Measurements from ENCODE around the gene CEP95.
"Not testable (repeated sequence)": the region's sequence is repeated elsewhere in the genome, so short reads cannot be mapped to it uniquely, and the experiment has no call there.

Gene CEP95, protein sequence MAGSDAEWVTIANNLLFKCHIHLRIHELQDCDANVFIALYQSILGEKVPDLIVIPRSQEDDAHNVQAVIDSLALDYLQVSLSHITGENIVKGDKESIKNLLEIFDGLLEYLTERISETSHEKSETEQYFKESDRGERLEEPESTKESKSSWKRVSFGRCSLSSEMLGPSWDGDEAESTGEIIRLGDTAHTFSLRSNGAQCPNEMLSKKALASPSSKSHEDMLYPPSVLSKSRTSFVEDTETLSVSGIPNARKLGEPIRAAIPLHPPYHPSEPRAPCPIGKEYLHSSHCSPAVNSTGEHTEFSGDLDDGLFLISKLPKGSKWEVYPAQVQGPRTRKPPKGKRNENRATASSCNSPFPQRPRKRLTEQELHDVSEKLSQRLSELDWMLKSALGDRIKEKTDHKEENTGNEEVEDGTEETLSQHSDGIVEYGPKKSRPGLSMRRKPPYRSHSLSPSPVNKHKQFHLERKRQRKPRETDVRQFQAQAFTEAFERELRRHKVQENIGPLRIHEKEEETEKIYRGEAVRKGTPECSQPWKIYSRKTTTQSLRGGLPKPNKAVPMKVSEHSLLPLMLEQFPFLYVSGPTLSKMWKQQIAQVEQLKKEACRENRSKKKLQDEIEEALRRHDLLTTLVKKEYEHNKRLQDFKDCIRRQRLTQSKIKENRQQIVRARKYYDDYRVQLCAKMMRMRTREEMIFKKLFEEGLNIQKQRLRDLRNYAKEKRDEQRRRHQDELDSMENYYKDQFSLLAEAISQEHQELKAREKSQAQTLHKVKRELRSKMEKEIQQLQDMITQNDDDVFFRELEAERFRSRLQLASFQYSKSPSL

DNA sequence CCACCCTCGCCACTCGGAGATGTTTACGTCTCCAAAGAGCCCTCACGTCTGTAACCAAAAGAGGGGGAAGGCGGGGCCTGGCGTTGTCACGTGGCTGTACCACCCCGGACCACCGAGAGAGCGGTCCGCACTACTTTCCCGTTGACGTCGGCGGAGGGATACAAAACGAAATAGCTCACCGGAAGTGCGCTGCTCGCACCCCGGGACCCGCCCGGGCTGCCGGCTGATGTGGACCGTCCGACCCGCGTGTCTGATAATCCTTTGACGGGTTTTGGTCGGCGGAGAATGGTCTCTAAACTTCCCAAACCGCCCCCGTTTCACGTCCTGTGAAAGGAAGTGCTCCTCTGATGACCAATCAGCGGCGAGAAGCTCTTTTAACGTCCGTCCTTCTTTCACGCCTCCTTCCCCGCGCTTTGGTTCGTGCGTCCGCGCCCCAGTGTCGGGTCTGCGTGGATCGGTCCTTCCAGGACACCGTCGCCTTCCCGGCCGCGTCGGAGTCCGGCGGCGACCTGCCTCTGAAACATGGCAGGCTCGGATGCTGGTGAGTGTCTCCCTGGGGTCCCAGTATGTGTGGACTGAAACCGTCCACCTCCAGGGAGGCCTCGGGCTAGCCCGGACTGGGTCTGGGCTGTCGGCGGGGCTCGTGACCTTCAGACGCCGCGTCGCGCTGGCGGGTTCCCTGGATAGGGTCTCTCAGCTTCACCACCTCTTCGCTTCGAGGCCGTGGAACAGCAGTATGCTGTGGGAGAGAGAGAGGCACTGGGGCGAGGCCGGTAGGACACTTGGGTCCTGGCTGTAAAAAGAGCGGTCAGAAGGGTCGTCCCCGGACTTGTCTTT, at the start of gene CEP95:
CEP95 (plus strand) TSS at position 402 of the 837 bp plus-strand sequence; CDS start at position 523, 121 bp downstream.
- Histone ChIP-seq H3K27me3 (ENCODE audit: control insufficient read depth, insufficient read depth, low read length) (no peaks in the 10 kb centered on the region), H3K36me3 (ENCODE audit: control insufficient read depth, low read depth, low read length) (peaks cover 51% of the 10 kb centered on the region), H3K27ac (ENCODE audit: low read length) (peak within 1 kb of the TSS; percentile 97), H3K4me1 (ENCODE audit: control insufficient read depth, low read depth, low read length) (no peaks in the 10 kb centered on the region), H3K9me3 (ENCODE audit: control insufficient read depth, low read depth, low read length) (no peaks in the 10 kb centered on the region), H3K4me3 (ENCODE audit: low read length) (peak within 1 kb of the TSS; percentile 92), H3K9ac (ENCODE audit: low read length) (peak within 1 kb of the TSS; percentile 100)

DNA sequence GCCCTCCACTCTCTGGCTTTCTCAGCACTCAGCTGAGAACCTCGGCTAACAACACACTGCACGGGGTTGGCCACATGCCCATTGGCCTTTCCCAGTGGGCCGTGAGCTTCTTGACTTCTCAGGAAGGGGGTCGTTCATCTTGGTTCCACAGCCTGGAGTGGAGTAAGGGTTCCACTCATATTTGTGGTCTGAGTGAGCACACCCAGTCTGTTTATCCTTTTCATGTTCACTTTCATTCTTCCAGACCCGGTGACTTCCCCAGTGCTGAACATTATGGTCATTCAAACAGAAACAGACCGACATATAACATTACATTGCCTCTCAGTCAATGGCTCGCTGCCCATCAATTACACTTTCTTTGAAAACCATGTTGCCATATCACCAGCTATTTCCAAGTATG, 49.6 kb upstream of the CEP95 start:
- H3K4me1 ChIP-seq (ENCODE audit: control insufficient read depth, low read depth, low read length) = no peaks in the 10 kb centered on the region
- H3K36me3 ChIP-seq (ENCODE audit: control insufficient read depth, low read depth, low read length) = no peaks in the 10 kb centered on the region
- no peaks in the 10 kb centered on the region for H3K9me3 ChIP-seq (ENCODE audit: control insufficient read depth, low read depth, low read length)
- no peaks in the 10 kb centered on the region for H3K27me3 ChIP-seq (ENCODE audit: control insufficient read depth, insufficient read depth, low read length)
- H3K27ac ChIP-seq (ENCODE audit: low read length) = no peak overlapping the region
- no peak overlapping the region for H3K4me3 ChIP-seq (ENCODE audit: low read length)
- no peak overlapping the region for H3K9ac ChIP-seq (ENCODE audit: low read length)

DNA sequence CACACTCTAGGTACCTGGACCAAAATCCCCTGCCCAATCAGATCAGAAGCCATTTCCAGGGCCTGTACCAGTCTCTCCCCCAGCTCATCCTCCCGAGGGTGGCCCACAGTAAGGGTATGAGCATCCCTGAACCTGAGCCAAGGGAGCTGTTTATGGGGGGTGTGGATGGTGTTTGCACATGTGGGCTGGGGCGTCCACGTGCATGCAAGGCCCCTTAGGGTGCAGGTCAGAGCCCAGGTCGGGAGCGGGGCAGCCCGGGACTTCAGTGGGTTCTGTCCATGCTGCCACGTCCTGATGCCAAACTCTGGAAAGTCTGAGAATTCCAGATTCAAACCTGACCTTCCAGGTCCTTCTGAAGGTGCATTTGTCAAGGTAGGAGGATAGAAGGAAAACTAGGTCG, 48.0 kb upstream of the CEP95 start:
- H3K9ac ChIP-seq (ENCODE audit: low read length) = no peak overlapping the region
- H3K27me3 ChIP-seq (ENCODE audit: control insufficient read depth, insufficient read depth, low read length) = no peaks in the 10 kb centered on the region
- no peaks in the 10 kb centered on the region for H3K4me1 ChIP-seq (ENCODE audit: control insufficient read depth, low read depth, low read length)
- H3K27ac ChIP-seq (ENCODE audit: low read length) = no peak overlapping the region
- H3K9me3 ChIP-seq (ENCODE audit: control insufficient read depth, low read depth, low read length) = no peaks in the 10 kb centered on the region
- H3K4me3 ChIP-seq (ENCODE audit: low read length) = no peak overlapping the region
- H3K36me3 ChIP-seq (ENCODE audit: control insufficient read depth, low read depth, low read length) = no peaks in the 10 kb centered on the region

DNA sequence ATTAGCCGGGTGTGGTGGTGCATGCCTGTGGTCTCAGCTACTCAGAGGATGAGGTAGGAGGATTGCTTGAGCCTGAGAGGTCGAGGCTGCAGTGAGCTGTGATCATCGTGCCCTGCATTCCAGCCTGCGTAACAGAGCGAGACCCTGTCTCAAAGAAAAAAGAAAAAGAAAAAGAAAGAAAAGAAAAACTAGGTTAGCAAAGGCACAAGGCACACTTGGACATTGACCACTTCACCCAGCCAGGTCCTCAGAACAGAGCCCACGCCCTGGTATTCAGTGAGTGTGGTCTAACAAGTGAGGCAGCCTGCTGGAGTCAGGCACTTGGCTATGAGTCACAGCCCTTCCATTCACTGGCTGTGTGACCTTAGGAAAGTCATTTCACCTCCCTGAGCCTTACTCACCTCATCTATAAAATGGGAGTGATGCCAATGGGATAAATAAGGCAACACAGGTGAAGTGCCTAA, 47.5 kb upstream of the CEP95 start:
- no peak overlapping the region for H3K27ac ChIP-seq (ENCODE audit: low read length)
- no peaks in the 10 kb centered on the region for H3K9me3 ChIP-seq (ENCODE audit: control insufficient read depth, low read depth, low read length)
- no peaks in the 10 kb centered on the region for H3K27me3 ChIP-seq (ENCODE audit: control insufficient read depth, insufficient read depth, low read length)
- H3K4me3 ChIP-seq (ENCODE audit: low read length) = no peak overlapping the region
- no peaks in the 10 kb centered on the region for H3K4me1 ChIP-seq (ENCODE audit: control insufficient read depth, low read depth, low read length)
- H3K36me3 ChIP-seq (ENCODE audit: control insufficient read depth, low read depth, low read length) = no peaks in the 10 kb centered on the region
- H3K9ac ChIP-seq (ENCODE audit: low read length) = no peak overlapping the region

DNA sequence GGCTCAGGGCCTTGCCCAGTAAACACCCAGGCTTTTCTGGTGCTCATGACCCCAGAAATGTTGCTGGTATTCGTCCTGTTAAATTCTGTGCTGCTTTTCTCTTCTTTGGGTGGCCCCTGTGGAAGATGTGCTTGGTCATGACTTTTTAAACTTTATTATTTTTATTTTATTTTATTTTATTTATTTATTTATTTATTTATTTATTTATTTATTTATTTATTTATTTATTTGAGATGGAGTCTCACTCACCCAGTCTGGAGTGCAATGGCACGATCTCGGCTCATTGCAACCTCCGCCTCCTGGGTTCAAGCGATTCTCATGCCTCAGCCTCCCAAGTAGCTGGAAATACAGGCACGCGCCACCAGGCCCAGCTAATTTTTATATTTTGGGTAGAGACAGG, 47.0 kb upstream of the CEP95 start:
- H3K9me3 ChIP-seq (ENCODE audit: control insufficient read depth, low read depth, low read length); H3K27me3 ChIP-seq (ENCODE audit: control insufficient read depth, insufficient read depth, low read length); H3K4me1 ChIP-seq (ENCODE audit: control insufficient read depth, low read depth, low read length); H3K27ac ChIP-seq (ENCODE audit: low read length); H3K9ac ChIP-seq (ENCODE audit: low read length); H3K4me3 ChIP-seq (ENCODE audit: low read length); H3K36me3 ChIP-seq (ENCODE audit: control insufficient read depth, low read depth, low read length): not testable (repeated sequence)

- Histone ChIP-seq H3K27ac (ENCODE audit: low read length) (no peak overlapping the region), H3K4me1 (ENCODE audit: control insufficient read depth, low read depth, low read length) (no peaks in the 10 kb centered on the region), H3K36me3 (ENCODE audit: control insufficient read depth, low read depth, low read length) (no peaks in the 10 kb centered on the region), H3K9ac (ENCODE audit: low read length) (no peak overlapping the region), H3K9me3 (ENCODE audit: control insufficient read depth, low read depth, low read length) (no peaks in the 10 kb centered on the region), H3K4me3 (ENCODE audit: low read length) (no peak overlapping the region), H3K27me3 (ENCODE audit: control insufficient read depth, insufficient read depth, low read length) (no peaks in the 10 kb centered on the region)
Observed at GRCh38 chr17:64460955-64461354, 45.8 kb upstream of the CEP95 start.

GRCh38 chr17:64461788-64462187, 45.0 kb upstream of the CEP95 start:
- Histone ChIP-seq H3K27me3 (ENCODE audit: control insufficient read depth, insufficient read depth, low read length) (no peaks in the 10 kb centered on the region), H3K4me1 (ENCODE audit: control insufficient read depth, low read depth, low read length) (no peaks in the 10 kb centered on the region), H3K27ac (ENCODE audit: low read length) (no peak overlapping the region), H3K4me3 (ENCODE audit: low read length) (no peak overlapping the region), H3K36me3 (ENCODE audit: control insufficient read depth, low read depth, low read length) (no peaks in the 10 kb centered on the region), H3K9me3 (ENCODE audit: control insufficient read depth, low read depth, low read length) (no peaks in the 10 kb centered on the region), H3K9ac (ENCODE audit: low read length) (no peak overlapping the region)

- Histone ChIP-seq H3K9me3 (ENCODE audit: control insufficient read depth, low read depth, low read length) (no peaks in the 10 kb centered on the region), H3K36me3 (ENCODE audit: control insufficient read depth, low read depth, low read length) (no peaks in the 10 kb centered on the region), H3K4me1 (ENCODE audit: control insufficient read depth, low read depth, low read length) (peaks cover 4% of the 10 kb centered on the region), H3K9ac (ENCODE audit: low read length) (no peak overlapping the region), H3K27me3 (ENCODE audit: control insufficient read depth, insufficient read depth, low read length) (no peaks in the 10 kb centered on the region), H3K4me3 (ENCODE audit: low read length) (no peak overlapping the region), H3K27ac (ENCODE audit: low read length) (no peak overlapping the region)
Observed at GRCh38 chr17:64466019-64466735, 40.6 kb upstream of the CEP95 start.

GRCh38 chr17:64466834-64467233, 39.9 kb upstream of the CEP95 start:
- not testable (repeated sequence) for H3K27me3 ChIP-seq (ENCODE audit: control insufficient read depth, insufficient read depth, low read length); H3K27ac ChIP-seq (ENCODE audit: low read length); H3K4me3 ChIP-seq (ENCODE audit: low read length); H3K9ac ChIP-seq (ENCODE audit: low read length); H3K4me1 ChIP-seq (ENCODE audit: control insufficient read depth, low read depth, low read length); H3K9me3 ChIP-seq (ENCODE audit: control insufficient read depth, low read depth, low read length); H3K36me3 ChIP-seq (ENCODE audit: control insufficient read depth, low read depth, low read length)

DNA sequence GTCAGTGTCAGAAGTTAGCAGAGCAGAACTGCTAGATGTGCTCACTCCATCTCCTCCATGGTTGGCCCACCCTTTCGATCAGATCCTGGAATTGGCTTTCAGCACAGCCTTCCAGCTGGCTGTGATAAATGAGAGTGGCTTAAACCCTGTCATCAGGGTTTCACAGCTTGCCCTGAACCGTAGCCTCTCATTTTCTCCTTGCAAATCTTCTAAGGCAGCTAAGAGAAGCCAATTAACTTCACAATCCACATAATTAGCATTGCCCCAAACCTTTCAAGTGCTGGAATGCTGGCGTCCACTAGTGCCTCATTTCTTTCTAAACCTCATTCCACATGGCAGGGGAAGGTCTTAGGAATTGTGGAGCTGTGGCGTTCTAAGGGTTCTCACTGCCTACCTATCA, 36.2 kb upstream of the CEP95 start:
- Histone ChIP-seq H3K9me3 (ENCODE audit: control insufficient read depth, low read depth, low read length) (no peaks in the 10 kb centered on the region), H3K27ac (ENCODE audit: low read length) (no peak overlapping the region), H3K9ac (ENCODE audit: low read length) (no peak overlapping the region), H3K27me3 (ENCODE audit: control insufficient read depth, insufficient read depth, low read length) (no peaks in the 10 kb centered on the region), H3K36me3 (ENCODE audit: control insufficient read depth, low read depth, low read length) (no peaks in the 10 kb centered on the region), H3K4me3 (ENCODE audit: low read length) (no peak overlapping the region), H3K4me1 (ENCODE audit: control insufficient read depth, low read depth, low read length) (peaks cover 4% of the 10 kb centered on the region)

DNA sequence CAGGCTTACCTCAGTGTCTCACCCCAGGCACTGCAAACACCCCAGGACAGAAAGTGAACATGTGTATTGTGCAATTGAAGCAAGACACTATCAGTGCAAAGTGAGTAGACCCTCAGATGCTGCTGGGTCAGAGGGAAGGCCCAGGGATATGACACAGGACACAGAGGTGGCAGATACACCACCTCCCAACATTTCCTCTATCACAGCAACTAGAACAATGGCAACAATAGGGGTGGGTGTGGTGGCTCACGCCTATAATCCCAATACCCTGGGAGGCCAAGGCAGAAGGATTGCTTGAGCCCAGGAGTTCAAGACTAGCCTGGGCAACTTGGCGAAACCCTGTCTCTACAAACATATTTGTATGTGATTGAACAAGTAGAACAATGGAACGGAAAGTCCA, 35.3 kb upstream of the CEP95 start:
- no peak overlapping the region for H3K9ac ChIP-seq (ENCODE audit: low read length)
- no peaks in the 10 kb centered on the region for H3K9me3 ChIP-seq (ENCODE audit: control insufficient read depth, low read depth, low read length)
- H3K4me3 ChIP-seq (ENCODE audit: low read length) = no peak overlapping the region
- H3K27me3 ChIP-seq (ENCODE audit: control insufficient read depth, insufficient read depth, low read length) = no peaks in the 10 kb centered on the region
- no peaks in the 10 kb centered on the region for H3K36me3 ChIP-seq (ENCODE audit: control insufficient read depth, low read depth, low read length)
- no peak overlapping the region for H3K27ac ChIP-seq (ENCODE audit: low read length)
- H3K4me1 ChIP-seq (ENCODE audit: control insufficient read depth, low read depth, low read length) = peaks cover 4% of the 10 kb centered on the region

All from iPS-18a (cell line).